Fibroblast of mammary gland (primary cell): ENCODE measurements around the gene STAT2.

Experiments used
- DNase-seq: peaks from one replicate; pipeline ENCODE4 v3.0.0-alpha.2; 2010; ENCODE audit warnings: low read depth
- H3K4me3 ChIP-seq: 2 replicates; pipeline ENCODE4 v1.5.1; 2011; ENCODE audit warnings: low read depth, mild to moderate bottlenecking, low read length, moderate library complexity; ENCODE audit not compliant: control insufficient read depth
- TF ChIP-seq, protein P1 (sequence below): conservative IDR thresholded peaks from 2 replicates; pipeline ENCODE4 v1.5.1; 2011; ENCODE audit warnings: low read depth, low read length, inconsistent platforms; ENCODE audit not compliant: control insufficient read depth, insufficient read depth

Gene STAT2

GRCh38 chr12:56308714-56309113 is 51.2 kb downstream of the STAT2 start:
- DNase-seq = no peak
- TF ChIP-seq, protein P1, sequence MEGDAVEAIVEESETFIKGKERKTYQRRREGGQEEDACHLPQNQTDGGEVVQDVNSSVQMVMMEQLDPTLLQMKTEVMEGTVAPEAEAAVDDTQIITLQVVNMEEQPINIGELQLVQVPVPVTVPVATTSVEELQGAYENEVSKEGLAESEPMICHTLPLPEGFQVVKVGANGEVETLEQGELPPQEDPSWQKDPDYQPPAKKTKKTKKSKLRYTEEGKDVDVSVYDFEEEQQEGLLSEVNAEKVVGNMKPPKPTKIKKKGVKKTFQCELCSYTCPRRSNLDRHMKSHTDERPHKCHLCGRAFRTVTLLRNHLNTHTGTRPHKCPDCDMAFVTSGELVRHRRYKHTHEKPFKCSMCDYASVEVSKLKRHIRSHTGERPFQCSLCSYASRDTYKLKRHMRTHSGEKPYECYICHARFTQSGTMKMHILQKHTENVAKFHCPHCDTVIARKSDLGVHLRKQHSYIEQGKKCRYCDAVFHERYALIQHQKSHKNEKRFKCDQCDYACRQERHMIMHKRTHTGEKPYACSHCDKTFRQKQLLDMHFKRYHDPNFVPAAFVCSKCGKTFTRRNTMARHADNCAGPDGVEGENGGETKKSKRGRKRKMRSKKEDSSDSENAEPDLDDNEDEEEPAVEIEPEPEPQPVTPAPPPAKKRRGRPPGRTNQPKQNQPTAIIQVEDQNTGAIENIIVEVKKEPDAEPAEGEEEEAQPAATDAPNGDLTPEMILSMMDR = no peak
- no peak overlapping the region for H3K4me3 ChIP-seq

- DNase-seq = no peak
- H3K4me3 ChIP-seq = no peak overlapping the region
- TF ChIP-seq, protein P1 = no peak
These were observed 52.5 kb downstream of the STAT2 start for GRCh38 chr12:56307221-56307965.

DNA sequence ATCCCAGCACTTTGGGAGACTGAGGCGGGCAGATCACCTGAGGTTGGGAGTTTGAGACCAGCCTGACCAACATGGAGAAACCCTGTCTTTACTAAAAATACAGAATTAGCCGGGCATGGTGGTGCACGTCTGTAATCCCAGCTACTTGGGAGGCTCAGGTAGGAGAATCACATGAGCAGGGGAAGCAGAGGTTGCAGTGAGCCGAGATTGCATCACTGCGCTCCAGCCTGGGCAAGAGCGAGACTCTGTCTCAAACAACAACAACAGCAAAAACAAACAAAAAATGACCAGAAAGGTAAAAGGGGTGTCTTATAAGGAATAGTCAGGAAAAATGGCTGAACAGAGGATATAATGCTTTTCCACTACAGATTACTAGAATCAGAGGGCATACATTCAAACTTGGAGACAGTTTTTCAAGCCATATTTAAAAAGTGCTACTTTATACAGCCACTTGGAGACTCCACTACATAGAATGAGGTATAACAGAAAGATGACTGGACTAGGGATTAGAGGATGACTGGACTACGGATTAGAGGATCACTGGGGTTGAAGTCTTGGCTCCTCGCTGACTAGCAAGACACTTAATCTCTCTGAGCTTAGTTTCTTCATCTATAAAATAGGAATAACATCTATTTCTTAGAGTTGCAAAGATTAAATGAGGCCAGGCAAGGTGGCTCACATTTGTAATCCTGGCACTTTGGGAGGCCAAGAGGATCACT is 54.9 kb downstream of the STAT2 start:
- TF ChIP-seq, protein P1 = no peak
- H3K4me3 ChIP-seq = no peak overlapping the region
- no peak for DNase-seq

DNA sequence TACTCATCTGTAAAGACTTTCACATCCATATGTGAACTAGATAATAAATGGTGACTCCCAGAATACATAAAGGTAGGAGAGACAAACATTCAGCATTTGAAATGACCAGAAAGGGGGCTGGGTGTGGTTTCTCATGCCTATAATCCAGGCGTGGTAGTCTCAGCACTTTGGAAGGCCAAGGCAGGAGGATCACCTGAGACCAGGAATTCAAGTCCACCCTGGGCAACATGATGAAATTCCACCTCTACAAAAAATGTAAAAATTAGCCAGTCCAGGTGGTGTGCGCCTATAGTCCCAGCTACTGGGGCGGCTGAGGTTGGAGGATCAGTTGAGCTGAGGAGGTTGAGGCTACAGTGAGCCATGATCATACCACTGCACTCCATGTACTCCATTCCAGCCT is 55.6 kb downstream of the STAT2 start:
- TF ChIP-seq, protein P1 = no peak
- no peak overlapping the region for H3K4me3 ChIP-seq
- no peak for DNase-seq

- peak overlapping the region; percentile 97 for H3K4me3 ChIP-seq
- TF ChIP-seq, protein P1 = no peak
- DNase-seq = no peak
These were observed 59.1 kb downstream of the STAT2 start for GRCh38 chr12:56300644-56301464.

DNA sequence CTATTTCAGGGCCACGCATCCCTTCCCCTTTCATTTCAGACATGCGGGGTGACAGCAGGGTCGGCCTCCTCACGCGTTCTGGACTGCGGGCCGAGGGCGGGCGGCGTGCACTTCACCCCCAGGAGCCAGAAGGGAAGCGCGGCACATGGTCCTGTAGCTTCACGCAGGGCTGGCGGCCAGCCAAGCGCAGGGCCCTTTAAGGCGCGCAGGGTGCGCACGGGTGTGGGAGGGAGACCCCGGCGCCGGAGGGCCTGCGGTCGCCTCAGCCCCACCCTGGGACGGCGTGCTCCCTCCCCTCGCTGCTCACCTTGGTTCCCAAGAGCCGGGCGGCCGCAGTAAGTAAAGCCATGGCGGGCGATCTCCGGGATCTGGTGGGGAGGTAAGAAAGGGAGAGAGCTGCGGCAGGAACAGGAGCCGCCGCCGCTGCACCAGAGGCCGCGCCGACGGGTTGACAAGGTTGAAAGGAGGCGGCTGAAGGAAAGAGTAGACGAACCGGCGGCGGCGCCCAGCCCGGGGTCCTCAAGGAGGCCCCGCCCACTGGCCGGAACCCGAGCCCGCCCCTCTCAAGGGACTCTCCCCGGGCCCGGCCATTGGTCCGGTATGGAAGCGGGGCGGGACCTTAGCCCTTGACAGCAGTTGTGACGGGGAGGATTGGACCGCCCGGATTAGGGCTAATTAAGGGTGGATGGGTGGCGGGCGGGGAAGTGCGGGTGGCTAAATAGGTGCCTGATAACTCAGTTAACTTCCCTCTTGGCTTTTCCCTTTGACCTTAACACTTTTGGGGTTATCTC is 59.9 kb downstream of the STAT2 start, which contains the start of gene CS:
Gene CS, minus strand, starts transcription at position 478 of the 791 bp plus-strand sequence. Its CDS starts 129 bp downstream, at position 349.
- peak within 1 kb of the TSS; percentile 97 for H3K4me3 ChIP-seq
- DNase-seq = peak; percentile 96
- TF ChIP-seq, protein P1 = no peak
